Right lobe of liver (tissue), 6 donors: ENCODE data around the gene CRIP1. TPM values are rescaled to one million over a fixed set of nuclear protein-coding genes. Genes with fewer than 3 reads are reported as not detected.

Experiments used
- ATAC-seq, 4 donors: fragments of 200-7000 bp; cut with Tn5 transposase; one replicate each; pipeline ENCODE4 v1.9.1; 2020; ENCODE audit warnings: mild to moderate bottlenecking in 4 of 4, moderate library complexity in 4 of 4
- DNase-seq, 3 donors: peaks; one replicate each; pipeline ENCODE4 v3.0.0-alpha.2; 2020
- H3K27ac ChIP-seq, 3 donors: fragments of 200-600 bp; one replicate each; pipeline ENCODE4 v1.8.0; 2022
- H3K27me3 ChIP-seq, 2 donors: fragments of 200-600 bp; one replicate each; pipeline ENCODE4 v1.8.0; 2022
- H3K36me3 ChIP-seq, 4 donors: fragments of 200-600 bp; sonication (generic) in 1 of 4; one replicate each; pipeline versions ENCODE4 v1.5.1 to v1.8.0; 2017 to 2022; ENCODE audit warnings: control low read depth in 1 of 4
- H3K4me1 ChIP-seq, 4 donors: fragments of 200-600 bp; sonication (generic) in 1 of 4; one replicate each; pipeline versions ENCODE4 v1.5.1 to v1.8.0; 2017 to 2022; ENCODE audit warnings: control low read depth in 1 of 4
- H3K4me3 ChIP-seq, 3 donors: fragments of 200-600 bp; one replicate each; pipeline ENCODE4 v1.8.0; 2022
- H3K9me3 ChIP-seq, 4 donors: fragments of 200-600 bp; sonication (generic) in 1 of 4; one replicate each; pipeline versions ENCODE4 v1.5.1 to v1.8.0; 2017 to 2022; ENCODE audit warnings: control low read depth in 1 of 4
- CTCF ChIP-seq, 4 donors: fragments of 200-600 bp in 3 of 4; fragments of 450-650 bp in 1 of 4; IDR thresholded peaks; one replicate each; pipeline versions ENCODE4 v1.5.1 to v1.8.0; 2016 to 2022; ENCODE audit warnings: antibody characterized with exemption in 4 of 4, mild to moderate bottlenecking in 2 of 4
- POLR2A ChIP-seq: fragments of 450-650 bp; IDR thresholded peaks from one replicate; pipeline ENCODE4 v1.6.1; 2017; ENCODE audit warnings: antibody characterized with exemption, mild to moderate bottlenecking
- WGBS: methylation state at CpG from one replicate; pipeline ENCODE4 v1.1.6; 2018; ENCODE audit warnings: low coverage, low lambda C conversion rate; ENCODE audit not compliant: insufficient coverage; ENCODE audit errors: missing lambda C conversion rate; 5-methylcytosine and 5-hydroxymethylcytosine counted together
- intact Hi-C, 2 donors: fragments of 100-400 bp; cut with DNase I; formaldehyde crosslinking; loops; one replicate each; pipeline versions ENCODE4 v1.11.2 to v1.14.1; 2022
- total RNA-seq, 6 experiments: library from RNA; depleted of rRNA in 2 of 6; stranded (reverse); fragments of >200 nt in 2 of 6; fragmentation: NEBNext Ultra II Directional in 3 of 6; extraction: Animal tissue kit (Norgen Biotek cat#: 25700) in 3 of 6; gene quantifications; one replicate each; pipeline versions ENCODE4 v1.1.0 to v1.2.4, GENCODE V29; 2016 to 2023
- donor health status: DM: no; HTN: yes; CAD: no.
- donor health status: DM: no; HTN: no; CAD: no.
- donor health status: DM: no; HTN: no; CAD: no.
- donor health status: DM: no; HTN: yes; CAD: no.
- donor health status: DM: no; HTN: yes; CAD: no.

Gene CRIP1
- total RNA-seq, 6 experiments from 2014 or later, result 0.79 to 5.4 (median 2.7) TPM

GRCh38 chr14:105491366-105491973 is 4.8 kb downstream of the CRIP1 start:
- H3K4me1 ChIP-seq, result peaks cover 0 to 37% (median 15%) of the 10 kb centered on the region in 4 donors
- DNase-seq, result peak; percentile 78 to 86 (median 85)
- H3K27me3 ChIP-seq, result no peaks in the 10 kb centered on the region
- WGBS, result 14% methylated on average over 2 of the region's 53 CpGs
- H3K9me3 ChIP-seq, result no peaks in the 10 kb centered on the region
- peak overlapping the region; percentile 9 to 86 (median 76) for H3K27ac ChIP-seq
- peak overlapping the region; percentile 55 to 79 (median 71) for H3K4me3 ChIP-seq
- intact Hi-C loops, result no loop called here
- peak; percentile 1 to 10 (median 4) for ATAC-seq
- TF ChIP-seq CTCF (IDR thresholded peaks at IDR 0.05) (no peak), POLR2A (peak; percentile 13)
- H3K36me3 ChIP-seq, result no peaks in the 10 kb centered on the region

- Histone ChIP-seq H3K27ac (peak overlapping the region in 2 of 3 donors; percentile 31 to 86), H3K4me3 (no peak overlapping the region), H3K9me3 (no peaks in the 10 kb centered on the region), H3K4me1 (peaks cover 0 to 45% (median 18%) of the 10 kb centered on the region in 4 donors), H3K27me3 (no peaks in the 10 kb centered on the region), H3K36me3 (no peaks in the 10 kb centered on the region)
- intact Hi-C loops, result no loop called here
- ATAC-seq (peak; percentile 25 to 32 (median 28)), DNase-seq (peak; percentile 89 to 98 (median 96))
- TF ChIP-seq CTCF (IDR thresholded peaks at IDR 0.05) (no peak), POLR2A (no peak)
- no CpG with 5 or more reads among the region's 24 CpGs for WGBS
Observed at GRCh38 chr14:105492031-105492970, 5.6 kb downstream of the CRIP1 start.

- Histone ChIP-seq H3K36me3 (no peaks in the 10 kb centered on the region), H3K4me3 (no peak overlapping the region), H3K4me1 (peaks cover 0 to 52% (median 23%) of the 10 kb centered on the region in 4 donors), H3K27ac (peak overlapping the region in 1 of 3 donors; percentile 86), H3K27me3 (no peaks in the 10 kb centered on the region), H3K9me3 (no peaks in the 10 kb centered on the region)
- ATAC-seq (no peak), DNase-seq (peak in 2 of 3 donors; percentile 48 to 53)
- TF ChIP-seq CTCF (IDR thresholded peaks at IDR 0.05) (no peak), POLR2A (no peak)
- intact Hi-C loops, result no loop called here
- no CpG with 5 or more reads among the region's 20 CpGs for WGBS
Observed at GRCh38 chr14:105492971-105493871, 6.5 kb downstream of the CRIP1 start.

- Histone ChIP-seq H3K4me3 (no peak overlapping the region), H3K4me1 (peaks cover 0 to 53% (median 23%) of the 10 kb centered on the region in 4 donors), H3K27ac (no peak overlapping the region), H3K27me3 (no peaks in the 10 kb centered on the region), H3K9me3 (no peaks in the 10 kb centered on the region), H3K36me3 (peaks cover 0 to 3% (median 0%) of the 10 kb centered on the region in 4 donors)
- WGBS, result 80% methylated on average over 2 of the region's 16 CpGs
- DNase-seq (peak in 1 of 3 donors; percentile 48), ATAC-seq (no peak)
- intact Hi-C loops, result no loop called here
- TF ChIP-seq POLR2A (no peak), CTCF (IDR thresholded peaks at IDR 0.05) (no peak)
Observed at GRCh38 chr14:105493921-105494605, 7.4 kb downstream of the CRIP1 start.
